ENCODE measurements around the gene DMD. TPM values are rescaled to one million over a fixed set of nuclear protein-coding genes. Genes with fewer than 3 reads are reported as not detected.

Gene DMD
- total RNA-seq, 6 experiments from 2014 or later, result 18.7 to 43.4 (median 32.9) TPM

DNA sequence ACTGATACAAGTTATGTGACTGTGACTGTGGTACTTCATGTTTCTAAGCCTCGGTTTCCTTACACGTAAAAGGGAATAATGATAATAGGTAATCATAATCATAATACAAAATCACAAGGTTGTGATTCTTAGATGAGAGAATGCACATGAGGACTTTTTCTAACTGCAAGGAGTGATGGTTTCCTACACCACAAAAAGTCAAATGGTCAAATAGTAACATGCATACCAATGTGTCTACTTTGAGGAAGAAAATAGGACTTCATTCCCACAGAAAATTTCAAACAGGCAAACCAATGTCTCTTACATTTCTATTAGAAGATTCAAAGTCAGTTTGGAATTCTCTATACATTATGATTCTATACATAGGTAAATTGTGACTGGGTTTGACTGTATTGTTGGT, 1770.8 kb downstream of the DMD start:
- no peaks in the 10 kb centered on the region for H3K36me3 ChIP-seq
- ATAC-seq, result no peak
- TF ChIP-seq POLR2A (IDR thresholded peaks at IDR 0.05), result no peak
- TF ChIP-seq, protein P1, sequence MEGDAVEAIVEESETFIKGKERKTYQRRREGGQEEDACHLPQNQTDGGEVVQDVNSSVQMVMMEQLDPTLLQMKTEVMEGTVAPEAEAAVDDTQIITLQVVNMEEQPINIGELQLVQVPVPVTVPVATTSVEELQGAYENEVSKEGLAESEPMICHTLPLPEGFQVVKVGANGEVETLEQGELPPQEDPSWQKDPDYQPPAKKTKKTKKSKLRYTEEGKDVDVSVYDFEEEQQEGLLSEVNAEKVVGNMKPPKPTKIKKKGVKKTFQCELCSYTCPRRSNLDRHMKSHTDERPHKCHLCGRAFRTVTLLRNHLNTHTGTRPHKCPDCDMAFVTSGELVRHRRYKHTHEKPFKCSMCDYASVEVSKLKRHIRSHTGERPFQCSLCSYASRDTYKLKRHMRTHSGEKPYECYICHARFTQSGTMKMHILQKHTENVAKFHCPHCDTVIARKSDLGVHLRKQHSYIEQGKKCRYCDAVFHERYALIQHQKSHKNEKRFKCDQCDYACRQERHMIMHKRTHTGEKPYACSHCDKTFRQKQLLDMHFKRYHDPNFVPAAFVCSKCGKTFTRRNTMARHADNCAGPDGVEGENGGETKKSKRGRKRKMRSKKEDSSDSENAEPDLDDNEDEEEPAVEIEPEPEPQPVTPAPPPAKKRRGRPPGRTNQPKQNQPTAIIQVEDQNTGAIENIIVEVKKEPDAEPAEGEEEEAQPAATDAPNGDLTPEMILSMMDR (IDR thresholded peaks at IDR 0.05), result no peak
- H3K27ac ChIP-seq, result no peak overlapping the region
- no peak for DNase-seq
- whole genome bisulfite sequencing (ENCODE audit: insufficient coverage, low coverage, low lambda C conversion rate, missing lambda C conversion rate), result 77% methylated on average over 2 of the region's 2 CpGs
- H3K4me3 ChIP-seq, result no peak overlapping the region
- intact Hi-C loops (cut with DNase I), result no loop called here
- no peaks in the 10 kb centered on the region for H3K27me3 ChIP-seq
- no peaks in the 10 kb centered on the region for H3K4me1 ChIP-seq
- no peaks in the 10 kb centered on the region for H3K9me3 ChIP-seq

DNA sequence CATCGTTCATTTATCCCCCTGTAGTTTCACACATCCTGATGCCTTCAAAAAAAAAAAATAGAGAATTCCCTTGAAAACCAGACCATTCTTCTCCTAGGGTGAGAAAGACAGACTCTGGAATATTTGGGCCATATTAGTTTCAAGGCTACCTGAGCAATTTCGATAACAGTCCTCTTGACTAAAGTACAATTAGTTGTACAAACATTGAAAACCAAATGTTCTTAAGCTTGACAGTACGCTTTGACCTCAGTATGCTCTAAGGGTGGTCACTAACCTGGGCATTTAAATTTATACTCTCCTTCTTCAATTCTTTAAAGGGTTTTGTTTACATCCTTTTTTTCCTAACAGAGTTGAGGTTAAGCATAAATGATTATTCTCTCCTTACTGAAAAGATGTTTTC, 1774.9 kb downstream of the DMD start:
- Histone ChIP-seq H3K9me3 (no peaks in the 10 kb centered on the region), H3K4me1 (no peaks in the 10 kb centered on the region), H3K27me3 (no peaks in the 10 kb centered on the region), H3K27ac (no peak overlapping the region), H3K4me3 (no peak overlapping the region), H3K36me3 (no peaks in the 10 kb centered on the region)
- TF ChIP-seq POLR2A (IDR thresholded peaks at IDR 0.05), result no peak
- TF ChIP-seq, protein P1 (IDR thresholded peaks at IDR 0.05), result no peak
- DNase-seq (no peak), ATAC-seq (peak in 3 of 4 donors; percentile 28 to 64 (median 53))
- intact Hi-C loops (cut with DNase I), result no loop called here
- WGBS (ENCODE audit: insufficient coverage, low coverage, low lambda C conversion rate, missing lambda C conversion rate), result 36% methylated on average over 3 of the region's 3 CpGs

GRCh38 chrX:31435592-31435991, 1775.8 kb downstream of the DMD start:
- DNase-seq (no peak), ATAC-seq (no peak)
- no peak overlapping the region for H3K27ac ChIP-seq
- no peaks in the 10 kb centered on the region for H3K9me3 ChIP-seq
- TF ChIP-seq, protein P1 (IDR thresholded peaks at IDR 0.05), result no peak
- 55% methylated on average over 7 of the region's 7 CpGs for WGBS (ENCODE audit: insufficient coverage, low coverage, low lambda C conversion rate, missing lambda C conversion rate)
- H3K27me3 ChIP-seq, result no peaks in the 10 kb centered on the region
- no peak overlapping the region for H3K4me3 ChIP-seq
- intact Hi-C loops (cut with DNase I), result no loop called here
- no peaks in the 10 kb centered on the region for H3K36me3 ChIP-seq
- no peaks in the 10 kb centered on the region for H3K4me1 ChIP-seq

- TF ChIP-seq POLR2A (IDR thresholded peaks at IDR 0.05), result no peak
- TF ChIP-seq, protein P1 (IDR thresholded peaks at IDR 0.05), result no peak
- Histone ChIP-seq H3K27ac (no peak overlapping the region), H3K4me3 (no peak overlapping the region), H3K9me3 (no peaks in the 10 kb centered on the region), H3K27me3 (no peaks in the 10 kb centered on the region), H3K36me3 (no peaks in the 10 kb centered on the region), H3K4me1 (no peaks in the 10 kb centered on the region)
- DNase-seq, result no peak
- ATAC-seq, result no peak
- intact Hi-C loops (cut with DNase I), result no loop called here
- WGBS (ENCODE audit: insufficient coverage, low coverage, low lambda C conversion rate, missing lambda C conversion rate), result 38% methylated on average over 1 of the region's 1 CpG
Observed at GRCh38 chrX:31433856-31434255, 1777.5 kb downstream of the DMD start.

- no peak for TF ChIP-seq POLR2A (IDR thresholded peaks at IDR 0.05)
- TF ChIP-seq, protein P1 (IDR thresholded peaks at IDR 0.05), result no peak
- ATAC-seq, result no peak
- no peaks in the 10 kb centered on the region for H3K9me3 ChIP-seq
- intact Hi-C loops (cut with DNase I), result no loop called here
- no peak overlapping the region for H3K4me3 ChIP-seq
- no peaks in the 10 kb centered on the region for H3K36me3 ChIP-seq
- H3K27ac ChIP-seq, result no peak overlapping the region
- WGBS (ENCODE audit: insufficient coverage, low coverage, low lambda C conversion rate, missing lambda C conversion rate), result 52% methylated on average over 5 of the region's 6 CpGs
- no peaks in the 10 kb centered on the region for H3K27me3 ChIP-seq
- DNase-seq, result no peak
- no peaks in the 10 kb centered on the region for H3K4me1 ChIP-seq
Observed at GRCh38 chrX:31429915-31430314, 1781.4 kb downstream of the DMD start.
